NCI-H82 treated with DMSO at 0.1 percent for 48 hours (cell line): ENCODE results near the gene CADM4.

Source experiments
- DNase-seq: peaks from one replicate; lab custom pipeline; 2025; ENCODE audit not compliant: unreplicated experiment; lab: John Stamatoyannopoulos, UW

The CADM4 gene

GRCh38 chr19:43634872-43635560, 4.6 kb downstream of the CADM4 start:
- no peak for DNase-seq

- DNase-seq: no peak
Observed at GRCh38 chr19:43634506-43634871, 5.2 kb downstream of the CADM4 start.

GRCh38 chr19:43634068-43634467, 5.6 kb downstream of the CADM4 start:
- DNase-seq: no peak

- no peak for DNase-seq
Observed at GRCh38 chr19:43633520-43633919, 6.1 kb downstream of the CADM4 start.

- DNase-seq: no peak
Observed at GRCh38 chr19:43631491-43631890, 8.2 kb downstream of the CADM4 start.

GRCh38 chr19:43628646-43629326, 10.9 kb downstream of the CADM4 start:
- no peak for DNase-seq

- DNase-seq: no peak
Observed at GRCh38 chr19:43626838-43627237, 12.8 kb downstream of the CADM4 start.

- DNase-seq: no peak
Observed at GRCh38 chr19:43625918-43626579, 13.6 kb downstream of the CADM4 start.

- no peak for DNase-seq
Observed at GRCh38 chr19:43624933-43625332, 14.7 kb downstream of the CADM4 start.

GRCh38 chr19:43623889-43624670, 15.6 kb downstream of the CADM4 start:
- no peak for DNase-seq

GRCh38 chr19:43622956-43623355, 16.7 kb downstream of the CADM4 start:
- DNase-seq: no peak

- DNase-seq: no peak
Observed at GRCh38 chr19:43622070-43622469, 17.6 kb downstream of the CADM4 start.

GRCh38 chr19:43620061-43621001, 19.3 kb downstream of the CADM4 start:
- DNase-seq: no peak

- peak; percentile 90 for DNase-seq
Observed at GRCh38 chr19:43619262-43620060, 20.2 kb downstream of the CADM4 start, which contains the start of gene ZNF428. Gene ZNF428 (minus strand): TSS chr19:43619629. CDS start chr19:43614304, 5,325 bp downstream.

GRCh38 chr19:43618921-43619261, 20.8 kb downstream of the CADM4 start:
- DNase-seq: no peak

- no peak for DNase-seq
Observed at GRCh38 chr19:43616954-43617353, 22.7 kb downstream of the CADM4 start.

- no peak for DNase-seq
Observed at GRCh38 chr19:43616306-43616705, 23.3 kb downstream of the CADM4 start.

- no peak for DNase-seq
Observed at GRCh38 chr19:43612374-43612773, 27.3 kb downstream of the CADM4 start.

GRCh38 chr19:43611788-43612187, 27.9 kb downstream of the CADM4 start, which contains the start of gene SRRM5:
Gene SRRM5 (plus strand): TSS chr19:43612088. CDS start chr19:43612122, 34 bp downstream.
- no peak for DNase-seq
